Measurements from ENCODE around the gene FNDC3B.
A peak's percentile ranks its signal among the peaks of the same experiment; 100 is the strongest.

The FNDC3B gene

GRCh38 chr3:172268425-172268824, 229.0 kb downstream of the FNDC3B start:
- Histone ChIP-seq H3K4me3 (no peak overlapping the region), H3K27ac (peak overlapping the region in 1 of 2 donors; percentile 13)
- TF ChIP-seq, protein P1, sequence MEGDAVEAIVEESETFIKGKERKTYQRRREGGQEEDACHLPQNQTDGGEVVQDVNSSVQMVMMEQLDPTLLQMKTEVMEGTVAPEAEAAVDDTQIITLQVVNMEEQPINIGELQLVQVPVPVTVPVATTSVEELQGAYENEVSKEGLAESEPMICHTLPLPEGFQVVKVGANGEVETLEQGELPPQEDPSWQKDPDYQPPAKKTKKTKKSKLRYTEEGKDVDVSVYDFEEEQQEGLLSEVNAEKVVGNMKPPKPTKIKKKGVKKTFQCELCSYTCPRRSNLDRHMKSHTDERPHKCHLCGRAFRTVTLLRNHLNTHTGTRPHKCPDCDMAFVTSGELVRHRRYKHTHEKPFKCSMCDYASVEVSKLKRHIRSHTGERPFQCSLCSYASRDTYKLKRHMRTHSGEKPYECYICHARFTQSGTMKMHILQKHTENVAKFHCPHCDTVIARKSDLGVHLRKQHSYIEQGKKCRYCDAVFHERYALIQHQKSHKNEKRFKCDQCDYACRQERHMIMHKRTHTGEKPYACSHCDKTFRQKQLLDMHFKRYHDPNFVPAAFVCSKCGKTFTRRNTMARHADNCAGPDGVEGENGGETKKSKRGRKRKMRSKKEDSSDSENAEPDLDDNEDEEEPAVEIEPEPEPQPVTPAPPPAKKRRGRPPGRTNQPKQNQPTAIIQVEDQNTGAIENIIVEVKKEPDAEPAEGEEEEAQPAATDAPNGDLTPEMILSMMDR (IDR thresholded peaks at IDR 0.05) = no peak
- DNase-seq (ENCODE audit: low spot score) = no peak

DNA sequence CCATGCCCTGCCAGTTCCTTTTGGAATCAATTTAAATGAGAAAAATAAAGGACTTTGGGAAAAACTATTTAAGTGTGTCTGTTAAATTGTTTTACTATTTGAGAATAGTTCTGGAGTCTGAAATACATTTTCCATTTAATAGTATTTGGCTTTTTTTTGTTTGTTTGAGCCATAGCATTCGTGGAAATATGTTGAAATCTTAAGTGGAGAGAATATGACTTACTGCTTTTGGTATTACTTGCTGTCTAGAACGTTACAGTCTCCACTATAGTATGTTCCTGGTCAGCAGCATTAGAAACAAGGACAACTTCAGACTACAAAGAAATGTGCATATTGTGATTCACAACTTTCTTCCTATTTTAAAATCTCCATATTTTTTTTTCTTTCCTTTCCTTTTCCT, 229.5 kb downstream of the FNDC3B start:
- TF ChIP-seq, protein P1 (IDR thresholded peaks at IDR 0.05) = no peak
- Histone ChIP-seq H3K27ac (peak overlapping the region in 1 of 2 donors; percentile 13), H3K4me3 (no peak overlapping the region)
- DNase-seq (ENCODE audit: low spot score) = no peak

GRCh38 chr3:172270557-172271166, 231.3 kb downstream of the FNDC3B start:
- no peak for DNase-seq (ENCODE audit: low spot score)
- H3K27ac ChIP-seq = no peak overlapping the region
- TF ChIP-seq, protein P1 (IDR thresholded peaks at IDR 0.05) = no peak

DNA sequence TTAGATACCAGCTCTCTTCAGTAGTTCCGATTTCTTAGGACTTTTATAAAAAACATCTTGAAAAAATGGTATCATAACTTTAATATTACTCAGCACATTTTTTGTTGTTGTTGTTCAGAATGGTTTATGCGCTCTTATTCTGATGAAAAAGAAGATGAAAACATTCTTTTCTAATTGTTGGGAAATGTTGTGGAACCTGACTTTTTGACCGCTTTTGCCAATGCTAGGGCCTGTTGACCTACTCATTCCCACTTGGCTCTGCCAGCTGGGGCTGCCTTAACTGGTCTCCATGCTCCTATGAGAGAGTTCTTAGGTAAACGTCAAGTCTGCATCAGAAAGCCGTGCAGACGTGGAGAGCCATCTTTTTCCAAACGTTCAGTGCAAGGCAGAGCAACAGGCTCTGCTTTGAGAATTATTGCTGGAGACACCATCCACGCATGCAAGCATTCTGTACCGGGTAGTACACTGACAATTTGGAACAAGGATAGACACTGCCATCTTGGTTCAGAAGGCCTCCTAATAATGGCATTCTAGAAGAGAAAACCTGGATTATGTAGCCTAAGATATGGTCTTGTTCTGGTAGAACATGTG, 232.1 kb downstream of the FNDC3B start:
- TF ChIP-seq, protein P1 (IDR thresholded peaks at IDR 0.05) = no peak
- Histone ChIP-seq H3K4me3 (no peak overlapping the region), H3K27ac (no peak overlapping the region)
- no peak for DNase-seq (ENCODE audit: low spot score)

More at GRCh38 chr3:172270557-172271166, 231.3 kb downstream of the FNDC3B start:
- no peak overlapping the region for H3K4me3 ChIP-seq

DNA sequence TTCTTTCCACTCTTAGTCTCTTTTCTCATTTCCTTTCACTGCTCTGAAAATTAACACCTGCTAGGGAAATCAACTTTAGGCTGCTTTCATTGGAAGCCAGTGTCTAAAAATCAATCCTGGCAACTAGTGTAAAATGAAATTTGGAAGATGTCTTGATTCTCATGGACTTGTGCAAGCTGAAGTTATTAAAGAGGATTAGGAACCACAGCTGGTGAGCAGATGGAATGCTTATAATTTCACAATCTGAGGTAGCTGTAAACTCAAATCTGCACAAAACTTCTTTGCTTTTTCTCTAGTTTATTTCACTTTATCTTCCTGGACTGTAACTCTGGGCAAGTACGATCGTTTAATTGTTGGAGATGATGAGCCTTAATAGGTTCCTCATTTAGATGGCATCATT, 233.3 kb downstream of the FNDC3B start:
- Histone ChIP-seq H3K4me3 (no peak overlapping the region), H3K27ac (no peak overlapping the region)
- TF ChIP-seq, protein P1 (IDR thresholded peaks at IDR 0.05) = no peak
- DNase-seq (ENCODE audit: low spot score) = no peak

- TF ChIP-seq, protein P1 (IDR thresholded peaks at IDR 0.05) = no peak
- no peak overlapping the region for H3K27ac ChIP-seq
- DNase-seq (ENCODE audit: low spot score) = no peak
These were observed 234.0 kb downstream of the FNDC3B start for GRCh38 chr3:172273378-172273777.

GRCh38 chr3:172274906-172275305, 235.5 kb downstream of the FNDC3B start:
- DNase-seq (ENCODE audit: low spot score) = no peak
- H3K4me3 ChIP-seq = no peak overlapping the region
- H3K27ac ChIP-seq = no peak overlapping the region
- TF ChIP-seq, protein P1 (IDR thresholded peaks at IDR 0.05) = no peak

More at GRCh38 chr3:172273378-172273777, 234.0 kb downstream of the FNDC3B start:
- no peak overlapping the region for H3K4me3 ChIP-seq

Measured in coronary artery (tissue), 2 donors.